AG08395 (cell line): ENCODE measurements around the gene VPREB1.
"Not testable (repeated sequence)": the region's sequence is repeated elsewhere in the genome, so short reads cannot be mapped to it uniquely, and the experiment has no call there.

Experiments
- DNase-seq: peaks from one replicate; pipeline ENCODE4 v3.0.0; 2012; ENCODE audit warnings: mixed read lengths, low spot score

Gene VPREB1, protein sequence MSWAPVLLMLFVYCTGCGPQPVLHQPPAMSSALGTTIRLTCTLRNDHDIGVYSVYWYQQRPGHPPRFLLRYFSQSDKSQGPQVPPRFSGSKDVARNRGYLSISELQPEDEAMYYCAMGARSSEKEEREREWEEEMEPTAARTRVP

DNA sequence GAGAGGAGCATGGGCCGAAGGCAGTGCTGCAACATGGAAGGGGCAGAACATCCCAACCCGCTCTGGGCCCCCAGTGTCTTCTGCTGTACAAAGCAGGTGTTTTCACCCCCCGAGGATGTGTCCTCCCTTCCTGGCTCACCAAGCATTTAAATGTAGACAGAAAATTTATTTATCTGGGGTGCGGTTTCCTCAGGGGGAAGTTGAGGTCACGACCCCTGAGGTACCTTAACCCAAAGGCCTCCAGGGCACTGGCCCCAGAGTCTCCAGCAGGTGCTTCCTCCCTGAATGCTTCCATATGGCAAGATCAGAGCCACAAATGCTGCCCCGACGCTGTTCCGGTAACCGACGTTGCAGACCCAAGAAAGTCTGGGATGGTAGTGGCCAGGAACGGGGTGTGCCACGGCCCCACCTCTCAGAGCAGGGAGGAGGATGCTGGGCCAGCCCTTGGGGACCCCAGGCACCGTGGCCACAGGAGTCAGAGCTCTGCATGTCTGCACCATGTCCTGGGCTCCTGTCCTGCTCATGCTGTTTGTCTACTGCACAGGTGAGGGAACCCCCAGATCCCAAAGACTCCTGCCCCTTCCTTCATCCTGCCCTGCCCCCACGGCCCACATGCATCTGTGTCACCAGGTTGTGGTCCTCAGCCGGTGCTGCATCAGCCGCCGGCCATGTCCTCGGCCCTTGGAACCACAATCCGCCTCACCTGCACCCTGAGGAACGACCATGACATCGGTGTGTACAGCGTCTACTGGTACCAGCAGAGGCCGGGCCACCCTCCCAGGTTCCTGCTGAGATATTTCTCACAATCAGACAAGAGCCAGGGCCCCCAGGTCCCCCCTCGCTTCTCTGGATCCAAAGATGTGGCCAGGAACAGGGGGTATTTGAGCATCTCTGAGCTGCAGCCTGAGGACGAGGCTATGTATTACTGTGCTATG is at the start of gene VPREB1:
TSS of gene VPREB1 (plus strand) at position 471 of the 935 bp plus-strand sequence. CDS start at position 499, 28 bp downstream.
- no peak for DNase-seq

DNA sequence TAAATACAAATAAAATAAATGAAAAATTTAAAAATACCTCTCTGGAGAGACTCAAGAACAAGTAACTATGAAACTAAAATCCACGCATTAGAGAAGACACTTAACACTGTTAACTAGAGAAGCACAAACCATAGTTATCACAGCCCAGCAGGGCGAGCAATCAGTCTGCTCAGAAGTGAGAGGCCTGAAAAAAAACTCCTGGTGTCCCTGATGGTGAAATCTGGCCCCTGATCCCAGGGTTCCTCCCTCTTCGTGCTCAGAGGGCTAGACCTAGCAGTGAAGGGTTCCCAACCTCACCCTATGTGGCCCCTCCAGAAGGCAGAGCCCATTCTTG is 49.7 kb upstream of the VPREB1 start:
- no peak for DNase-seq

DNA sequence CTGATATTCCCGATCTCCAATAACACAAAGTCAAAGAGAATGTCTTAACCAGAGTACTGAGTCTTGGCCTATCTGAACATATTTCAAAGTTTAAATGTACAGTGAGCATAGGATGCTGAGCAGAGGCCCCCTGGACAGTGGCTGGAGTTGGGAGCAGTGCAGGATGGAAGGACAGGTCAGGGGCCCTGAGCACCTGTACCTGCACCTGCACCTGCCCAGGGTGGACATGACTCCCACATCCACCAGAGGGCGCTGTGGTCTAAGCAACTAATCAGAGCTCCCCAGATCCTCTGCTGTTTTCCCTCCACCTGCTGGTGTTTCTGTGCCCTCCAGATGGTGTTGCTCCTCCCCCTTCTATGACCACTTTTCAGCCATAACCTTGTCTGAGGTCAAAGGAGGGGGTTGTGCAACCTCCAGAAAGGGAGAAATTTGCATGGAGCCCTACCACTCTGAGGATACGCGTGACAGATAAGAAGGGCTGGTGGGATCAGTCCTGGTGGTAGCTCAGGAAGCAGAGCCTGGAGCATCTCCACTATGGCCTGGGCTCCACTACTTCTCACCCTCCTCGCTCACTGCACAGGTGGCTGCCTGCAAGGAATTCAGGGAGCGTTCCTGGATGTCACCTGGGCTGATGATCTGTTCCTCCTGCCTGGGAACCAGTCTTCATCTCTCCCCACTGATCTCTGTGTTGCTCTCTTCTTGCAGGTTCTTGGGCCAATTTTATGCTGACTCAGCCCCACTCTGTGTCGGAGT is 49.1 kb upstream of the VPREB1 start:
- peak; percentile 45 for DNase-seq

GRCh38 chr22:22196018-22196533 is 48.5 kb upstream of the VPREB1 start:
- no peak for DNase-seq

- no peak for DNase-seq
These were observed 47.6 kb upstream of the VPREB1 start for GRCh38 chr22:22196833-22197477.

DNA sequence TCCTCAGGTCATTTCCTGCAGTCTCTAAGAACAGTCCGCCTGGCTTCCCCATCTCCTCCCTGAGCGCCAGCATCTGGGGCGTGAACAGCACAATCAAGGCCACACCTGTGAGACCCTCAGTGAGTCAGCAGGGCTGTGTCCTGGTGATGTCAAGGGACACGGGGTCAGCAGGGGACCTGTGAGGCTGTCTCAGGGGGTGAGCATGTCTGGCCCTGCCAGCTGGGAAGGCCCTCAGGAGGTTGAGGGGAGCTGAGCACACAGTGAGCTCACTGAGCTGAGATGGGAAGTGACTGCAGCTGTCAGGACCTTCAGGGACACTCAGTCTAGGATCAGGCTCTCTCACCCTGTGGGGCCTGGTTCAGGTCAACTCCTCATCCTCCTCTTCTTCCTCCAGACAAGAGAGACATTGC is 46.6 kb upstream of the VPREB1 start:
- DNase-seq, result no peak

- no peak for DNase-seq
These were observed 45.8 kb upstream of the VPREB1 start for GRCh38 chr22:22198751-22199150.

- DNase-seq, result no peak
These were observed 45.0 kb upstream of the VPREB1 start for GRCh38 chr22:22199634-22200033.

- no peak for DNase-seq
These were observed 43.9 kb upstream of the VPREB1 start for GRCh38 chr22:22200569-22201184.

- DNase-seq, result peak; percentile 41
These were observed 43.2 kb upstream of the VPREB1 start for GRCh38 chr22:22201185-22201929.

- DNase-seq, result no peak
These were observed 42.6 kb upstream of the VPREB1 start for GRCh38 chr22:22201930-22202343.

DNA sequence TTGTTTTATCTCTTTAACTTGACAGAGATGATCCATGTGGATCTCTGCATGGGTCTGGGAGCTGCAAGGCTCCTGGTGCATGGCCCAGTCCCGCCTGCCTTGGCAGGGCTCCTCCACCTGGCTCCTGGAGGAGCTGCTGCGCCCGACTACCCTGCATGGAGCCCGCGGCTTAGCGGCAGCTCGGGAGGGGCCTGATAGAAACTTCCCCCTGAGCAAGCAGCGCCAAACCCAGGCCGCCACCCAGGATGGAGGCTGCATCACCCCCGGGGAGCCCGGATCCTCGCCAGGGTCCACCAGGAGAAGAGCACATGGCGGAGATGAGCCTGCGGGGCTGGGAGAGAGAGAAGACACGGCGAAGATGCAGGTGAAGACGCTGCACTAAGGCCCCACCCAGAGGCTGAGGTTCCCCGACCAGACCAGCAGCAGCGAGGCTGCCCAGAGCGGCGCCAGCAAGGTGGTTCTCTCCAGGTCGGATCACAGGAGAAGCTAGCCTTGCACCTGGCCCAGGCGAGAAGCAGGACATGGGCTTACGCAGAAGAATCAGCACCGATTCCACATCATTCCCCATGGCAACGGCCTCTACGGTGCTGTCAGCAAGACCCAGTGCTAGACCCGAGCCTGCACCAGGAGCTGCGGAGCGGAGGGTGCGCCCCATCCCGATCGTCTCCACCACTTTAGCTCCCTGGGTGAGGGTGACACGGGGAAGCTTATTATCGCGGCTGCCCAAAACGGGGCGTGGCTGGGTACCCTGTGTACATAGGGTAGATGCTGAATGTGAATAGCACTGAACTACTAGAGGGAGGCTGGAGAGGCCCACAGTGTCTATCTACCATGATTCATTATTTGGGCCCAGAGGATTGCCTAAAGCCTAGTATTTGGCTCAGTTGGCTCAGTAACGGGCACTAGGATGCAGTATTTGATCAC is 41.3 kb upstream of the VPREB1 start:
- DNase-seq, result no peak

DNA sequence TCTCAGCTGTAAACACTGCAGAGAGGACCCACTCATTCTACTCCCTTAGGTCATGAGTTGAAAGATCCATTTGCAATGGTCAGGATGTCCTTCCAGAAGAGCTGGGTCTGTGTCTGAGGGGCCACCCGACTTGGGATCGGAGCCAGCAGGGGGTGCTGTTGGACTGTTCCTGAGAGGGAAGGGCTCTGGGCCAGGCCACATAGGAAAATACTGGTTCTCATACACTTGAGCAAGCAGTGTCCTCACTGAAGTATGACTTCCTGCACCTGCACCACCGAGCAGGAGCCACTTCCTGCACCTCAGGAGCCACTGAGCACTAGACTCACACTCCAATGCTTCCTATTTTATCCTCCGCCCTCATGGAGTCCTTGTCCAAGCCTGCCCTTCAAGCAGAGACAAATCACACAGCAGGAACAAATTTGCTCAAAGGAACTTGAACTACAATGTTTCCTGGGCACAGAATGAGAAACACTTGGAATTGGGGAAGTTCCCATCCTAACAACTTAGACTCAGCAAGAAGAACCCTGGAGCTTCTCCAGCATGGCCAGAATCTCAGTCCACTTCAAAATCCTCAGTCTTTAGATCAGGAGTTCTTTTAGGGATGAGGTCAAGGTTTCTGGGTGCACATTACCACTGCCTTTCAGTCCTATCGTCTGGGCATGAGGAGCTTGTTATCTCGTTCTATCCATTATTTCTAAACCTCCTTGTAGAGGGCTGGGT is 36.6 kb upstream of the VPREB1 start:
- peak; percentile 72 for DNase-seq

- DNase-seq, result no peak
These were observed 35.9 kb upstream of the VPREB1 start for GRCh38 chr22:22208652-22209051.

DNA sequence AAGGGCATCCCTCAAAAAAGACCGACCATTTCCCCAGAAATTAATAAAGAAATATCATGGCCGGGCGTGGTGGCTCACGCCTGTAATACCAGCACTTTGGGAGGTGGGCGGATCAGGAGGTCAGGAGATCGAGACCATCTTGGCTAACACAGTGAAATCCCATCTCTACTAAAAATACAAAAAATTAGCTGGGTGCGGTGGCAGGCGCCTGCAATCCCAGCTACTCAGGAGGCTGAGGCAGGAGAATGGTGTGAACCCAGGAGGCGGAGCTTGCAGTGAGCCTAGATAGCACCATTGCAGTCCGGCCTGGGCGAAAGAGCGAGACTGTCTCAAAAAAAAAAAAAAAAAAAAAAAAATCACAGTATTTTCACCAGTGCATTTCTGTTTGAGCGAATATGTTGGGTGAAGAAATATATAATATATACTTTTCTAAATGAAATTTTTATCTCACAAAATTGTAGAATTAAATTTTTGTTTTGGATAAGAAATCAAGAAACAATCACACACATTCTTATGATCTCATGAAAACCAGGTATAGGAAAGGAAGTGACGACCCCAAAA is 35.4 kb upstream of the VPREB1 start:
- DNase-seq, result not testable (repeated sequence)

GRCh38 chr22:22210375-22210774 is 34.2 kb upstream of the VPREB1 start:
- DNase-seq, result peak; percentile 44

DNA sequence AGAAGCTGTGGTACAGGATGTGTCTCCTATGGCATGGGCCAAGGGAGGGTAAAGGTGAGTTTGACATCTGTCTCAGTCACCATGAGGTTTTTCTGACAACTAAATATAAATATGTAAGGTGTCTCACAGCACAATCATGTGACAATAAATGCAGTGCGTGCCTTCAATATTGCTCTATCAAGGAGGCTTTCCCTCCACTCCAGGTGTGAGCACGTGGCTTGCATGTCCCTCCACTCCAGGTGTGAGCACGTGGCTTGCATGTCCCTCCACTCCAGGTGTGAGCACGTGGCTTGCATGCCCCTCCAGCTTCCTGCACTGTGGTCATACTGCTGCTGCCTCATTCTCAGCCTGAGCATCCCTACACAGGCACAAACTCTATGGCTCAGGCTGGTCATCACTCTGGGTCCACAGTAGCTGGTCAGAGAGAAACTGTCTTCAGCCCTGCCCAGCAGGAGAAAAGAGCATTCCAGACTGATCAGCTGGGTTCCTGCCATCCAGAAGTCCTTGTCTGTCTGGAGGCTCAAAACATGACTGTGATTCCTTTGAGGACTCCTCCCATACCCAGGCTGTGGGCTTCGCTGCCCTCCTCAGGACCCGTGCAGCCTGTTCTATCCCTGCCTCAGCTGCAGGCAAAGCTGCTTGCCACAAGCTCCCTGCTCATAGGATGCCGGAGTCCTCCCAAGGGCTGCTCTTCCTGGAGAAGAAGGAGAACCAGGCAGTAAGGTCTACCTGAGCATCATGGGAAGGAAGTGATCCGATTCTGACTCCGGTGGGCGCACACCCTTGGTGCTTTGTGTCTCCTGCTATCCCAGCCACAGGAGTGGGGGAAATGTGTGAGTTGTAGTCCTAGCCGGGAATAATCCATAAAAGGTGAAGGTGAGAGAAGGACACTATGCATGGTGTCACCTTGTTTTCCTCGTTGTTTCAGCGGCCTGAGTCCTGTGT is 33.4 kb upstream of the VPREB1 start:
- DNase-seq, result no peak

DNA sequence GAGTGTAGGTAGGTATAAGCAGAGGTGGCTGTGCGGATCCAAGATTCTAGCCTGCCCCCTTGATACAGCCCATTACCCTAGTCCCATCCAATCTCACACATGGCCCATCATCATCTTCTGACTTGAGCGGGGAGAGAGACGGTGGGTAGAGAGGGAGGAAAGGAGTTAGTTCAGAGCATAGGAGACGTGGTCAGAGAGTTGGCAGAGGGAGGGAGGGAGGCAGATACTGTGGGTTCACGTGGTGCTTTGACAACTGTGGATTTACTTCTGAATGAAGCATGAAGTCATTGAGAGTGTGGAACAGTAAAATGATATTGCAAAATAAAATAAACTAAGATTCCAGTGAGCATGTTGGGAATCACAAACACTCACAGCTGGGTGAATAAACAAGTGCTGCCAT is 31.4 kb upstream of the VPREB1 start:
- no peak for DNase-seq
